Heart right ventricle (tissue), 16 donors: Measurements from ENCODE around the gene NSUN6. TPM values are rescaled to one million over a fixed set of nuclear protein-coding genes. Genes with fewer than 3 reads are reported as not detected.

Experiments used
- ATAC-seq, 8 donors: fragments of 200-7000 bp; cut with Tn5 transposase; one replicate each; pipeline ENCODE4 v1.9.1; 2020; ENCODE audit warnings: mild to moderate bottlenecking in 8 of 8, moderate library complexity in 8 of 8, moderate number of reproducible peaks in 1 of 8
- DNase-seq, 2 donors: peaks; one replicate each; pipeline ENCODE4 v3.0.0-alpha.2; 2020
- H3K27ac ChIP-seq, 10 donors: fragments of 200-600 bp; sonication (generic) in 2 of 10; one replicate each; pipeline versions ENCODE4 v1.5.0 to v1.8.0; 2020 to 2022; ENCODE audit warnings: mild to moderate bottlenecking in 3 of 10
- H3K27me3 ChIP-seq, 7 donors: fragments of 200-600 bp; one replicate each; pipeline ENCODE4 v1.8.0; 2021 to 2022; ENCODE audit warnings: mild to moderate bottlenecking in 2 of 7
- H3K36me3 ChIP-seq, 9 donors: fragments of 200-600 bp; sonication (generic) in 1 of 9; one replicate each; pipeline versions ENCODE4 v1.5.0 to v1.8.0; 2020 to 2022; ENCODE audit warnings: mild to moderate bottlenecking in 2 of 9
- H3K4me1 ChIP-seq, 9 donors: fragments of 200-600 bp; sonication (generic) in 1 of 9; one replicate each; pipeline versions ENCODE4 v1.5.0 to v1.8.0; 2020 to 2022; ENCODE audit warnings: mild to moderate bottlenecking in 4 of 9
- H3K4me3 ChIP-seq, 10 donors: fragments of 200-600 bp; sonication (generic) in 2 of 10; one replicate each; pipeline versions ENCODE4 v1.5.0 to v1.8.0; 2020 to 2022; ENCODE audit warnings: mild to moderate bottlenecking in 7 of 10, moderate library complexity in 2 of 10
- H3K9me3 ChIP-seq, 11 donors: fragments of 200-600 bp in 10 of 11; sonication (generic) in 2 of 11; one replicate each; pipeline versions ENCODE4 v1.5.0 to v1.8.0; 2013 to 2022; ENCODE audit warnings: mild to moderate bottlenecking in 2 of 11, control low read depth in 1 of 11, moderate library complexity in 1 of 11
- CTCF ChIP-seq, 9 donors: fragments of 200-600 bp; sonication (generic) in 2 of 9; IDR thresholded peaks; one replicate each; pipeline versions ENCODE4 v1.5.0 to v1.8.0; 2021 to 2022; ENCODE audit warnings: antibody characterized with exemption in 9 of 9, mild to moderate bottlenecking in 5 of 9, moderate library complexity in 1 of 9
- WGBS, 2 donors: extraction: QIAGEN DNeasy Blood & Tissue Kit; methylation state at CpG; one replicate each; pipeline ENCODE4 v1.1.7; 2013; ENCODE audit warnings: inconsistent platforms in 1 of 2; 5-methylcytosine and 5-hydroxymethylcytosine counted together
- intact Hi-C, 10 donors: fragments of 100-400 bp; cut with DNase I; formaldehyde crosslinking; loops; one replicate each; pipeline versions ENCODE4 v1.11.1 to v1.14.2; 2022
- polyA plus RNA-seq, 2 donors: library from polyadenylated mRNA; stranded (reverse); fragments of 200-250 nt; gene quantifications; one replicate each; pipeline ENCODE4 v1.2.3, GENCODE V29; 2013
- total RNA-seq, 10 donors: library from RNA; stranded (reverse); fragmentation: NEBNext Ultra II Directional in 3 of 10; extraction: Animal tissue kit (Norgen Biotek cat#: 25700) in 3 of 10; gene quantifications; one replicate each; pipeline versions ENCODE4 v1.2.1 to v1.2.4, GENCODE V29; 2021 to 2023
- donor health status: Arrhythmogenic right ventricular cardiomyopathy.
- donor health status: ischemic (EF 13 %, LVEDD 7.1; RV severe dilation, severe dysfunction).
- donor health status: healthy with polysubstance abuse.
- donor health status: DM: no; HTN: yes; CAD: no.
- donor health status: DM: no; HTN: no; CAD: no.
- donor health status: ischemic (EF 25% LVEDD 6.9; RV normal size, moderate dysfunction).
- donor health status: ischemic (EF 25% LVEDD 5.7; RV mildly dilated, moderate dysfunction).
- donor health status: healthy.
- donor health status: DM: yes; HTN: yes; CAD: no.
- donor health status: Ischemic cardiomyopathy.
- donor health status: ischemic (EF 35%, LVEDD 5.7; RV mildly dilated, moderate dysfunction).
- donor health status: nonischemic (EF 11% LVEDD 7.7; RV severe dilation, severe dysfunction).
- donor health status: DM: yes; HTN: yes; CAD: no.
- donor health status: PGD.
- donor health status: ischemic (EF 29% LVEDD 5.4; RV normal size, mild dysfunction).
- donor health status: nonischemic (EF 23%, LVEDD 6.1; RV moderate dilation, normal function).

Gene NSUN6
- total and polyA plus RNA-seq, 12 donors = 4.9 to 13.5 (median 8.7) TPM

- H3K4me1 ChIP-seq = peaks cover 0 to 8% (median 0%) of the 10 kb centered on the region in 9 donors
- ATAC-seq (no peak), DNase-seq (no peak)
- intact Hi-C loops = no loop called here
- no peak overlapping the region for H3K27ac ChIP-seq
- no peaks in the 10 kb centered on the region for H3K27me3 ChIP-seq
- H3K36me3 ChIP-seq = peaks cover 0 to 59% (median 5%) of the 10 kb centered on the region in 9 donors
- WGBS, 2 donors = 94 to 95% methylated on average over 15 of the region's 15 CpGs
- peaks cover 0 to 20% (median 0%) of the 10 kb centered on the region in 11 donors for H3K9me3 ChIP-seq
- no peak overlapping the region for H3K4me3 ChIP-seq
- no peak for TF ChIP-seq CTCF (IDR thresholded peaks at IDR 0.05)
Measured at GRCh38 chr10:18577823-18578685, 73.3 kb downstream of the NSUN6 start.

GRCh38 chr10:18576586-18576985 lies 74.8 kb downstream of the NSUN6 start:
- WGBS, 2 donors = 95 to 97% methylated on average over 6 of the region's 6 CpGs
- DNase-seq = no peak
- no peak for ATAC-seq

GRCh38 chr10:18572959-18573561 lies 78.3 kb downstream of the NSUN6 start:
- WGBS, 2 donors = 90 to 94% methylated on average over 8 of the region's 8 CpGs
- Histone ChIP-seq H3K27me3 (no peaks in the 10 kb centered on the region), H3K36me3 (peaks cover 0 to 22% (median 0%) of the 10 kb centered on the region in 9 donors), H3K27ac (no peak overlapping the region), H3K4me3 (no peak overlapping the region), H3K9me3 (peaks cover 0 to 56% (median 0%) of the 10 kb centered on the region in 11 donors), H3K4me1 (no peaks in the 10 kb centered on the region)
- no peak for ATAC-seq
- TF ChIP-seq CTCF (IDR thresholded peaks at IDR 0.05) = no peak
- no peak for DNase-seq
- intact Hi-C loops = no loop called here

More at GRCh38 chr10:18576586-18576985, 74.8 kb downstream of the NSUN6 start:
- Histone ChIP-seq H3K4me1 (no peaks in the 10 kb centered on the region), H3K36me3 (peaks cover 0 to 56% (median 5%) of the 10 kb centered on the region in 9 donors), H3K9me3 (peaks cover 0 to 33% (median 0%) of the 10 kb centered on the region in 11 donors), H3K27ac (no peak overlapping the region), H3K27me3 (no peaks in the 10 kb centered on the region), H3K4me3 (no peak overlapping the region)
- no peak for TF ChIP-seq CTCF (IDR thresholded peaks at IDR 0.05)
- intact Hi-C loops = no loop called here

GRCh38 chr10:18571780-18572179 lies 79.6 kb downstream of the NSUN6 start:
- Histone ChIP-seq H3K27me3 (no peaks in the 10 kb centered on the region), H3K4me1 (no peaks in the 10 kb centered on the region), H3K36me3 (peaks cover 0 to 11% (median 0%) of the 10 kb centered on the region in 9 donors), H3K27ac (no peak overlapping the region), H3K9me3 (peaks cover 0 to 56% (median 0%) of the 10 kb centered on the region in 11 donors), H3K4me3 (no peak overlapping the region)
- no peak for TF ChIP-seq CTCF (IDR thresholded peaks at IDR 0.05)
- WGBS, 2 donors = 98 to 100% methylated on average over 1 of the region's 1 CpG
- intact Hi-C loops = no loop called here
- DNase-seq (no peak), ATAC-seq (no peak)
